HG03378 (cell line): ENCODE measurements around the gene PUM2.
"Not testable (repeated sequence)": the region's sequence is repeated elsewhere in the genome, so short reads cannot be mapped to it uniquely, and the experiment has no call there.

Experiments
- ATAC-seq: cut with Tn5 transposase; IDR thresholded peaks from one replicate; pipeline ENCODE4 v1.9.1; 2021; ENCODE audit warnings: mild to moderate bottlenecking, moderate library complexity; ENCODE audit not compliant: unreplicated experiment

The PUM2 gene

GRCh38 chr2:20299113-20299512 lies 51.5 kb downstream of the PUM2 start:
- ATAC-seq = no peak

DNA sequence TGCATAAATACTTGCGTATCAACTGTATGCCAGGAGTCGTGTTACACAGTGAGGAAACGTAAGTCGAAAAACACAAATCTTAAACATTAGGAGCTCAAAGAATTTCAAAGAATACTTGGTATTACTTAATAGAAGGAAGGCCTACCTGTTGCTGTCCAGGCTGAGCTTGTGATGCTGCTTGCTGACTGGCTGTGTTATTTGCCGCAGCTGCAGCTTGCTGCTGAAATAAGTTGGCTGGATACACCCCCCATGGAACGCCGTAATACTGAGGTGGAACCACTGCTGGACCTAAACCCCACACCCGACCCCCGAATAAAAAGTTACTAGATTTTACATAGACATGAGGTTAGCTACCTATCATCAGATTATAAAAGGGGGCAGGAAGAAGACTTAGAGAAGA lies 56.4 kb downstream of the PUM2 start:
- ATAC-seq = no peak

DNA sequence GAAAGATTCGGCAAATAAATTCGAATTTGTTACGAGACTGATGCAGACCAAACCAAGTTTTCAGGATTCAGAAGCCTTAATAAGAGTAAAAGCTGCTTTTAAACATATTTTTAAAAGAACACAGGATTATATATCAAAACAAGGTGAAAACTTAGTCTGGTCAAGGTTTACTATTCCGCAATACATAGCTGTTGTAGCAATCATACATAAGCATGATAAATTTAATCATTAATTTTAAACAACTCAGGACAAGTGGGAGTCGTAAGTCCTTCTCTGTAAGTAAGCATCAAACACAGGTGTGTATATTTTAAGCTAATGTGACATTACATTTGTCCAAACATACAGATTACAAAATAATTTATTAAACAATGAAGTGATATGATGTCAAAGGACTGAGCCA lies 57.7 kb downstream of the PUM2 start:
- ATAC-seq = no peak

DNA sequence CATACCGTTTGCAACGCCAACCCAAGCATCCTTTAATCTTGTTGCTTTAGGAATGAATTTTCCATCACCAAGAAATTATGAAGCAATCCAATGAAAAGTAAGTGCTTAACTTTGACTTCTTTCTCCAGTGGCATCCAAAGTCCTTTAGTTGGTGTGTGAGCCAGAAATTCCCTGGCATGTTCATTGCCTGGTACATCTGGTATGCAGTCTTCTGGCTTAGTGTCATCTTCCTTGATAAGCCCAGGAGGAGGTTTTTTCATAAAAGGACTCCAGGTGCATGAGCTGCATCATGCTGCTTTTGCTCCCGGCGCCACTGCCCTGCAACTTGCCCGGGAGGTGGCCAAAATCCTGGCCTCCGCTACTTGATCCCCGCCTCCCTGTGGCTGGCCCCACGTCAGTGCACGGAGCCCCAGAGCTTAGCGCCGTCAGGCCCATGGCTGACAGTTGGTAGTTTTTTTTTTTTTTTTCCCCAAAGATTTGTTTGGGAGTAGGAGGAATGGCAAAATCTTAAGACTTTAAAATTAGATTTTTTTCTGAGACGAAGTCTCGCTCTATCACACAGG lies 58.7 kb downstream of the PUM2 start:
- no peak for ATAC-seq

GRCh38 chr2:20291106-20291564 lies 59.5 kb downstream of the PUM2 start:
- ATAC-seq = no peak

DNA sequence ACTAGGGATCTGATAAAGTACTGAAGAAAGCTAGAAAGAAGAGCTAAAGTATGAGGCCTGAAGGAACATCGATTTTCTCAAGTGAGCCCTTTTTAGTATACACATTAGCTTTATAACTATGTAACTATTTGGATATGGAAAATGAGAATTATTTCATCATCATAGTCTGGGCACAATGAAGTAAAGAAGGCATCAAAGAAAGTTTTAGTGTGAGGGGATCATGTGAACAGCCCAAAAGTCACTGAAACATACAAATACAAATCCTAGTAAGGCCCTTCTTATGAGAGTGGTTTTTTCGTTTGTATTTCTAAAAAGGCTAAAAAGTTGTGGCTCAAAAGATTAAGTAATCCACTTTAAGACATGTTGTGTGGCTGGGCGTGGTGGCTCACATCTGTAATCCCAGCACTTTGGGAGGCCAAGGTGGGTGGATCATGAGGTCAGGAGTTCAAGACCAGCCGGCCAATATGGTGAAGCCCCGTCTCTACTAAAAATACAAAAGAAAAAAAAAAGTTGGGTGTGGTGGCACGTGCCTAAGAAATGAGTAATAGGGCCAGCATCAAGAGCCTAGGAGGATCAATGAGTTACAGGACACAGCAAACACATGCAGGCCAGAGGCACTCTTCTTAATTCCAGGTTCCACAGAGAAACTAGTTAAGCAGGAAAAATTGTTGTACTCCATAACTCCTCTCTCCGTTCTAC lies 61.9 kb downstream of the PUM2 start:
- ATAC-seq = no peak

- no peak for ATAC-seq
Observed at GRCh38 chr2:20282916-20283592, 67.6 kb downstream of the PUM2 start.

DNA sequence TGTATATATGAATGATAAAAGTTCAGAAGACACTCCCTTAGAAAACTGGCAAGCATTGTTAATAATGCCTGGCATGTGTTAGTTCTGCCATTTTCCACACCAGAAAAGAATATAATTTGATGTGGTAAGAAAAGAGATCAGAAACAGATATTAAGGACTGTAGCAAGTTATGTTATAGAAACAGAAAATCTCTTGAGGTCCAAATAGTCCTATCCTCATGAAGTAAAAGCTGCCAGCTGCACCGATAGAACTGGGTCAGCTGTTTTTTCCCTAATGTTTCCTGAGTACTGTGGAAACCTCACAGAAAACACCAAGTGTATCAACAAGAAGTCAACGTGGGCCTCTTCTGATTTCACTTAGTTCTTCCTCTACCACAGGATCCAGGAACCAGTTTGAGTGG lies 68.8 kb downstream of the PUM2 start:
- ATAC-seq = no peak

GRCh38 chr2:20273042-20273441 lies 77.6 kb downstream of the PUM2 start:
- no peak for ATAC-seq

DNA sequence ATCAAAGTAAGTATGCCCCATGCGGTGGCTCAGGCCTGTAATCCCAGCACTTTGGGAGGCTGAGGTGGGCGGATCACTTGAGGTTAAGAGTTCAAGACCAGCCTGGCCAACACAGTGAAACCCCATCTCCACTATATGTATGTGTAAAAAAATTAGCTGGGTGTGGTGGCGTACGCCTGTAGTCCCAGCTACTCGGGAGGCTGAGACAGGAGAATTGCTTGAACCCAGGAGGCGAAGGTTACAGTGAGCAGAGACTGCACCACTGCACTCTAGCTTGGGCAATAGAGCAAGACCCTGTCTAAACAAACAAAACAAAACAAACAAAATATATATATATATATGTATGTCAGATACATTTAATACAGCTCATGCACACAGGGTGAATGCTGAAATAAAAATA lies 82.3 kb downstream of the PUM2 start:
- not testable (repeated sequence) for ATAC-seq

DNA sequence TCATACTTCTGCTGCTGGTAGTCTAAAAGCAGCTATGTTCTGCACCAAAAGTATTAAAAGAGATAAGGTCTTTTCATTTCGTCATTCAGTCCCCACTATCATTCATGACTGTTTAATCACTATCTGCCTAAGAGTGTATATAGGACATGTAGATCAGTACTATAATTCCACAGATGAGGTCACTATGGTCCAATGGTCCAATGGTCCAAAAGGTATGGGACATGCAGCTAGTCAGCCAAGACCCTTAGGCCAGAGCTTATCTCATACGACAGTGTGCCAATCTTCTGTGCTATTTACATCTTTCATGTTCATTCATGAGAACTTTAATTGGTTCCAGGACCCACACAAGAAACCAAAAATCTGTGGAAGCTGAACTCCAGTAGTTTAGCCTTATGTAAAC lies 83.1 kb downstream of the PUM2 start:
- no peak for ATAC-seq

GRCh38 chr2:20264629-20265028 lies 86.0 kb downstream of the PUM2 start:
- no peak for ATAC-seq

- ATAC-seq = no peak
Observed at GRCh38 chr2:20257411-20257810, 93.2 kb downstream of the PUM2 start.

DNA sequence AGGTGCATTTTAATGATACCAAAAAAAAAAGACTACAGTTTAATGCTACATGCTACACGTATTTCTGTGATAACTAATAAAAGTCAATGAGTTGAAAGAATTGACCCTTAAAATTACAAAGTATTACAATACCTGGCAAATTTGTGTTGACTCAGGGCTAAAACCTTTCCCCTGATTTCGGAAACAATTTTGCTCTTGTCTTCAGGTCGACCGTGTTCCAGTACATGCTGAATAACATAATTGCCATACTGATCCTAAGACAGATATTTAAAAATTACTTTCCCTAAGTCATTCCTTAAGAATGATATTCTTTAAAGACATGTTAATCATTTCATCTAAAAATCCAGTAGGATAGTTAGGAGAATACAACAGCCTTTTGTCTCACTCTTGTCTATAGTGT lies 95.9 kb downstream of the PUM2 start:
- no peak for ATAC-seq

GRCh38 chr2:20250436-20250835 lies 100.2 kb downstream of the PUM2 start:
- no peak for ATAC-seq

DNA sequence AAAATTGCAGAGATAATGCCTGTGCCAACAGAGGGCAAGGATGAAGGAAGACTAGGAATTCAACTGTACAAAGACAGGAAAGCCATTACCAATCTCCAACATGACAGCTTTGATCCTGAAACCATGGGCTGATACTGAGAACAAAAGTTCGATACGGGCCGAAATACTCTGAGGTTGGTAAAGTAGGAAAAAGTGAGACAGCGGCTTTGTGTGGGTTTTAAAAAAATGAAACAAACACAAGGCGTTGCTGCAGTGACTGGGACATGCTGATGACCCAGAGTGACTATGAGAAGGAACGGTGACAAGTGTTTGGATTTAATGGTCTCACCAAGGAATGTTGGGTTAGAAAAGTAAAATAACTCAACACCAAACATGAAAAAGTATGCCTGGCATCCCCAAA lies 101.5 kb downstream of the PUM2 start:
- no peak for ATAC-seq

DNA sequence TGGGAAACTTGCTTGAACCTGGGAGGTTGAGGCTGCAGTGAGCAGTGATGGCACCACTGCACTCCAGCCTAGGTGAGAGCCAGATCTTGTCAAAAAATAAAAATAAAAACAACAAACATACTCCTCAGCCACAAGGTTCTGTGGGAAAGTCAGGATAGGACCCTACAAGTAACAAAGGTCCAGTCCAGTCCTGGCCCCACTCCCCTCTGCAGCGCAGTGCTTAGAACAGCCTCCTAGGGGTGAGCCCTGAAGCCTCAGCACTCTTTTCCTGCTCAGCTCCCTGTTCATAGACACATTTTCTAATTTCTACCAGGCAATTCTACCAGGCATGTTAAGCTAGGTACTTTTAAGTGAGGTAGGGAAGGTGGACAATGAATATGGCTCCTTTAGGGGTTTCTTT lies 103.6 kb downstream of the PUM2 start:
- ATAC-seq = no peak

- not testable (repeated sequence) for ATAC-seq
Observed at GRCh38 chr2:20243637-20244036, 107.0 kb downstream of the PUM2 start.

DNA sequence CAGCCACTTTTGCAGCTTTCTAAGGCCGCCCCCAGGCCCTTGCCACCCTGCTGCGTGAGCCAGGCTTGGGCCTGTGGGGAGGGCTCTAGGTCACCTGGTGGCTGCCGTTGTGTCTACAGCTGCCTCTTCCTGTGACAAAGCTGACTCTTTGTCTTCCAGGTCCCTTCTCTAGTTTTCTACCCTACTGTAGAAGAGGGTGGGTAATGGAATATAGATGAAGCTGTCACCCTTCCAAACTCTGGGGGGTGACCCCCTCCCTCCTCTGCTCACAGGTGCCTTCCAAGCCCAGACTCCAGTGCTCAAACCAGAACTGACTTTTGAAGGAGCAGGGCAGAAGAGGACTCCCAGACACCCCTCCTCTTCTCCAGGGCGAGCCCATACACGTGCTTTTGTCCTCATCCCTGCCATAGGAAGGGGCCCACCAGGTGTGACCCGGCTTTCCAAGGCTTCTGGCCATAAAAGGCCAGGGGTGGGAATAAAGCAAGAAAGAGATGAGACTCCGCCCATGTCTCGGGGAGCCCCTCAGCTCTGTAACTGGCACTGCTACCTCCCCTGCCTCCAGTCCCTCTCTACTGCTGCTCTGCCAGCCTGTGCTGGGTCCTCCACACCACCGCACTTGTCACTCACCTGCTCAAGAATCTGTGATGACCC lies 107.8 kb downstream of the PUM2 start:
- ATAC-seq = no peak

GRCh38 chr2:20241973-20242726 lies 108.5 kb downstream of the PUM2 start:
- ATAC-seq = no peak

DNA sequence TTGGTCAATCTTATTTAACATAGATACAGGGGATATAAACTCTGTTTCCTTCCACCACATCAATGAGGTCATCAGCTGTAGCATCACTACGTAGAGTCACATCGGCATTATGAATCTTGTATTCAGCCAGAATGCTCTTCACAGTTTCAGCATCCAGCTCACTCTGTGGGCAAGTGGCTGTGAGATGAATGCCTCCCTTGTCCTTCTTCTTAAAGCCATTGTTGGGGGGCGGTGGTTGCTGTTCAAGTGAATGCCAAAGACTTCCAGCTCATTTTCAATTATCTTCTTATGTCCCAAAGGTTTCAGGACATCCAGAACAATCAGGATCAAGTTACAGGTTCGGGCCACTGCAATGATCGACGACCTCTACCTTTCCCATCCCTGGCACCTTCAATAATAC lies 110.4 kb downstream of the PUM2 start:
- ATAC-seq = not testable (repeated sequence)
